Omental fat pad (tissue), 4 donors: ENCODE measurements around the gene HSFX4. TPM values are rescaled to one million over a fixed set of nuclear protein-coding genes. Genes with fewer than 3 reads are reported as not detected.
"Not testable (repeated sequence)": the region's sequence is repeated elsewhere in the genome, so short reads cannot be mapped to it uniquely, and the experiment has no call there.

ENCODE experiments used
- ATAC-seq: fragments of 150-250 bp; one replicate; pipeline ENCODE4 v1.9.1; 2016; ENCODE audit warnings: mild to moderate bottlenecking, moderate library complexity; ENCODE audit not compliant: low FRiP score
- DNase-seq: peaks from one replicate; pipeline ENCODE4 v3.0.0-alpha.2; 2019; ENCODE audit warnings: low spot score
- total RNA-seq, 4 donors: library from RNA; depleted of rRNA; stranded (reverse); fragments of >200 nt; gene quantifications; one replicate each; pipeline ENCODE4 v1.1.0, GENCODE V29; 2016
- TF ChIP-seq, protein P1 (sequence below), 3 donors: fragments of 450-650 bp; IDR thresholded peaks; one replicate each; pipeline ENCODE4 v1.5.1; 2016 to 2017; ENCODE audit warnings: antibody characterized with exemption in 3 of 3, mild to moderate bottlenecking in 3 of 3, moderate library complexity in 2 of 3

HSFX4 gene
- total RNA-seq, 4 donors from 2014 or later, result not detected

DNA sequence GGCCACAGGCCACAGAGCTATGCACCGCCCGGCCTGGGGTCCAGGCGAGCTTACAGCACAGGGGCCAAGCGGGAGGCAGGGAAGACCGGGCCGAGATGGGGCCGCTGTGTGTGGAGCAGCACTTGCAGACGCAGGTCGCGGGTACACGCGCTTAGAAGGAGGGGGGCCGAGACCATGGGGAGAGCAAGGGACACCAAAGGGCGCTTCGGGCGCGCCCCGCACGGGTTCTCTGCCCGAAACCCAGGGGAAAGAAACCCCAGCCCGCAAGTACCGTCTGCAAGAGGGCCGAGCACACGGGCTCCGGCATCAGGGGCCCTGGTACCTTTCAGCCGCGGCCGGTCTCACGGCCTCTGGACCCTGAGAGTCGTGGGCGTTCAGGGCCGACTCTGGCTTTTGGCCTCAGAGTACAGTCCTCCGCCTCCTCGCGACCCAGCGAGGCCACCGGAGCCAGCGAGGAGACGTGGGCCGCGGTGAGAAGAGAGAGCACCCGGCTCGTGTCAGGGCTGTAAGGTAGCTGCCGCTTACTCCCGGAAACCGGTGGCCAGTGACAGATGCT lies 8.6 kb downstream of the HSFX4 start:
- TF ChIP-seq, protein P1, sequence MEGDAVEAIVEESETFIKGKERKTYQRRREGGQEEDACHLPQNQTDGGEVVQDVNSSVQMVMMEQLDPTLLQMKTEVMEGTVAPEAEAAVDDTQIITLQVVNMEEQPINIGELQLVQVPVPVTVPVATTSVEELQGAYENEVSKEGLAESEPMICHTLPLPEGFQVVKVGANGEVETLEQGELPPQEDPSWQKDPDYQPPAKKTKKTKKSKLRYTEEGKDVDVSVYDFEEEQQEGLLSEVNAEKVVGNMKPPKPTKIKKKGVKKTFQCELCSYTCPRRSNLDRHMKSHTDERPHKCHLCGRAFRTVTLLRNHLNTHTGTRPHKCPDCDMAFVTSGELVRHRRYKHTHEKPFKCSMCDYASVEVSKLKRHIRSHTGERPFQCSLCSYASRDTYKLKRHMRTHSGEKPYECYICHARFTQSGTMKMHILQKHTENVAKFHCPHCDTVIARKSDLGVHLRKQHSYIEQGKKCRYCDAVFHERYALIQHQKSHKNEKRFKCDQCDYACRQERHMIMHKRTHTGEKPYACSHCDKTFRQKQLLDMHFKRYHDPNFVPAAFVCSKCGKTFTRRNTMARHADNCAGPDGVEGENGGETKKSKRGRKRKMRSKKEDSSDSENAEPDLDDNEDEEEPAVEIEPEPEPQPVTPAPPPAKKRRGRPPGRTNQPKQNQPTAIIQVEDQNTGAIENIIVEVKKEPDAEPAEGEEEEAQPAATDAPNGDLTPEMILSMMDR (IDR thresholded peaks at IDR 0.05), result no peak
- DNase-seq (no peak), ATAC-seq (peak; percentile 6)

DNA sequence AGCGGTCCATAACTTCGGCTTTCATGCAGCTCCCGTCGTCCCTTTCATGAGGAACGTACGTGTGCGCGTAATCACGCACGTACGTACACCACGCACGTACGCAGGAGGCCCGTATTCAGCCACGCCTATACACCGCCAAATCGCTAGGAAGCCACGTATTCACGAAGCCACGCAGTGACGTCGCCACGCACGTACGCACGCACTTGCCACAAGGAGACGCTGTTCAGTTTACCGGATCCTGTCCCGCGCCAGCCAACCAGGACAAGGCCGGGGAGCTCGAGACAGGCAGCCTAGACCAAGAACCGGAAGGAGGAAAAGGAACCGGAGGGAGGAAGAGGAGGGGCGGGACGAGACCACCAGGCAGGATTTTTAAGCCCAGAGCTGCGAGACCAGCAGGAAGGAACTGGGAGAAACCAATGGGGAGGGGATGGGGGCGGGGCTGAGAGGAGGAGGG lies 9.1 kb downstream of the HSFX4 start, which contains the start of gene EOLA2:
Gene EOLA2, minus strand, starts transcription at position 65 of the 454 bp plus-strand sequence. CDS start 4,617 bp downstream, outside the sequence.
- TF ChIP-seq, protein P1 (IDR thresholded peaks at IDR 0.05), result no peak
- peak; percentile 66 for DNase-seq
- peak; percentile 65 for ATAC-seq

DNA sequence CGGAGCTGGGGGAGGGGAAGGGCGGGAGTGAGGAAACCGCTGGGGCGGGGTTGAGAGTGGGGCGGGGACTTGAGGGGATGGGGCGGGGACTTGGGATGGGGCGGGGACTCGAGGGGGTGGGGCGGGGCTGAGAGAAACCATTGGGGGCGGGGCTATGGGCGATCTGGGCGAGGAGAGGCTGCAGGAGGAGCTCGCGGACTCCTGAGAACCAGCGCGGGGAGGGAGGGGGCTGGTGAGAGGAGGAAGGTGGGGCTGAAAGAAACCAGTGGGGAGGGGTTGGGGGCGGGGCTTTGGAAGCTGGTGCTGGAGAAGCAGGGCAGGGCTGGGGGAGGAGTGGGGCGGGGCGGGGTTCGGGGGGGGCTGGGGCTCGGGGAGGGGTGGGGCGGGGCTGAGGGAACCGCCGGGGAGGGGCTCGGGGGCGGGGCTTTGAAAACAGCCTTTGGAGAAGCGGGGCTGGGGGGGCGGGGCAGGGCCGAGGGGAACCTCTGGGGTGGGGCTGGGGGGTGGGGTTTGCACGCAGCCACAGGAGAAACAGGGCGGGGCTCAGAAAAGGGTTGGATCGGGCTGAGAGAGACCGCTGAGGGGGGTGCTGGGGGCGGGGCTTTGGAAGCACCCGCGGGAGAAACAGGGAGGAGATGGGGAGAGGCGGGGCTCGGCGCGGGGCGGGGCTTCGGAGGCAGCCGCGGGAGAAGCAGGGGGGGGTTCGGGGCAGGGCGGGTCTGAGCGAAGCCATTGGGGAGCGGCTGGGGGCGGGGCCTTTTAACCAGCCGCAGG lies 9.7 kb downstream of the HSFX4 start:
- DNase-seq (peak; percentile 71), ATAC-seq (peak; percentile 38)
- TF ChIP-seq, protein P1 (IDR thresholded peaks at IDR 0.05), result no peak

DNA sequence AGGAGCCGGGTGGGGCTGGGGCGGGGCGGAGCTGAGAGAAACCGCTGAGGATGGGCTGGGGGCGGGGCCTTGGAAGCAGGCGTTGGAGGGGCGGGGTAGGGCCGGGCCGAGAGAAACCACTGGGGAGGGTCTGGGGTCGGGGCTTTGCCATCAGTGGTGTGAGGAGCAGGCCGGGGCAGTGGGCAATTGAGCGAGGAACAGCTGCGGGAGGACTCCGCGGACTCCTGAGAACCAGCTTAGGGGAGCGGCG lies 10.2 kb downstream of the HSFX4 start:
- DNase-seq (no peak), ATAC-seq (peak; percentile 37)
- TF ChIP-seq, protein P1 (IDR thresholded peaks at IDR 0.05), result no peak

DNA sequence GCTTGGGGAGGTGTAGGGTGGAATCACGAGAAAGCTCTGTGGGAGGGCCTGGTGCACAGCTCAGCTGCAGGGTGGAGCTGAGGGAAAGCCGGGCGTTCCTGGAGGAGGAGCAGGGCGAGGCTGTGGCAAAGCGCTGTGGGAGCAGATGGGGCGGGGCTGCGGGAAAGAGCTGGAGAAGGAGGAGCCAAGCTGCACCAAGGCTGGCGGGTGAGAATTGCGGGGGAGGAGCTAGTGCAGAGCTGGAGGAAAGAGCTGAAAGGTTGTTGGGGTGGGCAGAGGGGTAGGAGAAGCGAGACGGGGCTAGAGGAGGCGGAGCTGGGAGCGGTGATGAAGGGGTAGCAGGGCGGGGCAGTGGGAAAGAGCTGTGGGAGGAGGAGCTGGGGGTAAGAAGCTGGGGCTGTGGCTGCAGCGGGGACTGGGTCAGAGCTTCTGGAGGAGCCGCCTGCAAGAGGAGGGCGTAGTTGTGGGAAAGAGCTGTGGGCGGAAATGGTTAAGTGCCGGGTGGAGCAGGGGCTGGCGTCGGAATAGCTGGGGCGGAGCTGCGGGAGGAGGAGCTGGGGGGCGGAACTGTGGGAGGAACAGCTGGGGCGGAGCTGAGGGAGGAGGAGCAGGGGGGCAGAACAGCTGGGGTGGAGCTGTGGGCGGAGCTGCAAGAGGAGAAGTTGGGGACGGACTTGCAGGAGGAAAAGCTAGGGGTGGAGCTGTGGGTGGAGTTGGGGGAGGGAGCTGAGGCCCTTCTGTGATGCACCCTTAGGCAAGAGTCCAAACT lies 10.7 kb downstream of the HSFX4 start:
- ATAC-seq (peak; percentile 76), DNase-seq (peak; percentile 71)
- TF ChIP-seq, protein P1 (IDR thresholded peaks at IDR 0.05), result no peak

DNA sequence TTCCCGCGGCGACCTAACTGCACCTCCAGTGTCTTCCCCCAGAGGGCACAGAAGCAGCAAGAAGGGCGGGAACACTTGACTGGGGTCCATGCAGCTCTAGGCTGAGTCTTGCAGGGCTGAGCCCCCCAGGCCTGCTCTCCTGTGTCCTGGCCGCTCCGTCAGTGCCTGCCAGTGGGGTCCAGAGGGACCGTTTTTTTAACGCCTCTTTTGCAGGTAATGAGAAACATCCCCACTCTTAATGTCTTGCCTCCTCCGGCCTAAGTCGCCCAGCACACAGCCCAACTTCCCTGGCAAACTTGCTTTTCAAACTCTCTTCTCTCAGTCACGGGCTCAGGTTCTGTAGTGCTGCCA lies 11.3 kb downstream of the HSFX4 start:
- ATAC-seq, DNase-seq: not testable (repeated sequence)

DNA sequence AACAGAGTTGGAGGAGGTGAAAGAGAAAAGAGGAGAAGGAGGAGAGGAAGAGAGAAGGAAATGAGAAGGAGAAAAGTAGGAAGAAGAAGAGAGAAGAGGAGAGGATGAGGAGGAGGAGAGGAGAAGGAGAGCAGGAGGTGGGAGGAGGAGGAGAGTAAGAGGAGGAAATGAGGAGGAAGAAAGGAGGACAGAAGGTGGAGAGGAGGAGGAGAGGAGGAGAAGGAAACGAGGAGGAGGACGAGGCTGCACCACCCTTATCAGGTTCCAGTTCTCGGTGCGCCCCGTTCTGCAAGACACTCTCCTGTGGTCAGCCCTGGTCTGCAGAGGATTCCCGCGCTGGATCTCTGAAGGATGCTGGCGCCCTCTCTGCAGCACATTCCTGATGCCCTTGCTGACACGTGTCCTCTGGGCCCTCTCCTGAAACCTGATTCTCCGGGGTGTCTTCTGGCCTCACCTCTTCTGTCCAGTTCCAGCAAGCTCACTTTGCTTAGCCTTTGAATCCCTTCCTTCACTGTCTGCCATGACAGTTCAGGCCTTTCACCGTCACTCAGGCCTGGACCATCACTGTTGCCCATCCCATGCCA lies 15.8 kb downstream of the HSFX4 start:
- DNase-seq, ATAC-seq: not testable (repeated sequence)

DNA sequence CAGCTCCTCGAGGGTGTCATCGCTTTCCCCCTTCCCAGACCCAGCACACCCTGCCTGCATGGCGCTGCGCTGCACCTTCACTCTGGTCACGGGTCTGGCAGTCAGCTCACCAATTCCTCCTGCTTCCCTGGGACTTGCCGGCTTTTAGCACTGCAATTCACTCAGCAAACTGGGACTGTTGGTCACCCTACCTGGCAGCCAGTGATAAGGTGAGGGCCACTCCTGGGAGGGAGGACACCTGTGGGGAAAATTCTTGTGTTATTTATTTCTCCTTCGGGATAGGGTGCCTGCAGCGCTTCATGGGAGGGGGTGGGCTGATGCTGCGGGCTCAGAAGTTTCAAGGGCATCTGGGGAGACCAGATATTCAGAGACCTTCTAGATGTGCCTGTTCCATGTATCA lies 16.4 kb downstream of the HSFX4 start:
- ATAC-seq, DNase-seq: not testable (repeated sequence)

DNA sequence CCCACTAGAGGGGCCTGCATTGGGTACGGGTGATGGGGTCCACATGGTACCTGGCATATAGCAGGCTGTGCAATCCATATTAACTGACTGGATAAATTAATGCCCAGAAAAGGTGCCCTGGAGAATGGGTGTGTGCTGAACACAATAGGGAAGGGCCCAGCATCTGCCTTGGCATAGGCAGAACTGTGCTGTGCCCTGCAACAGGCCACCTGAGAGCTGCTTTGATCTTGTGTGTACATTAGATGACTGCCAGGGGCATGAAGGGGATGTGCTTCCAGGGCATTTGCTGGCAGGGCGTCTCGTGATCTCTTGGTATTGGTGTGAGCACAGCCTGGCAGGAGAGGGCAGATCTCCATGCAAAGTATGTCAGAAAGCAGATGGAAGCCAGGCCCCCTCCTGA lies 17.6 kb downstream of the HSFX4 start:
- ATAC-seq, DNase-seq: not testable (repeated sequence)
